DND-41 (cell line): ENCODE measurements around the gene GPR152.

ENCODE experiments used
- CTCF ChIP-seq: IDR thresholded peaks from 2 replicates; pipeline ENCODE4 v1.5.1; 2012; ENCODE audit warnings: borderline replicate concordance, low read length, moderate library complexity, mild to moderate bottlenecking; ENCODE audit not compliant: poor library complexity, severe bottlenecking; ENCODE audit errors: extremely low read depth
- EZH2 ChIP-seq: IDR thresholded peaks from 3 replicates; pipeline ENCODE4 v1.6.1; 2012; ENCODE audit warnings: borderline replicate concordance, low read depth, mild to moderate bottlenecking, moderate library complexity, low read length, inconsistent platforms; ENCODE audit not compliant: severe bottlenecking

- TF ChIP-seq CTCF: no peak
- TF ChIP-seq EZH2: no peak
Observed at GRCh38 chr11:67491276-67492068, 38.9 kb upstream of the GPR152 start.
